Fibroblast of peridontal ligament (primary cell): ENCODE measurements around the gene RUNDC1.
A peak's percentile ranks its signal among the peaks of the same experiment; 100 is the strongest.
"Not testable (repeated sequence)": the region's sequence is repeated elsewhere in the genome, so short reads cannot be mapped to it uniquely, and the experiment has no call there.

ENCODE experiments used
- DNase-seq: peaks from one replicate; pipeline ENCODE4 v3.0.0-alpha.2; 2010; ENCODE audit errors: extremely low read depth

Gene RUNDC1

DNA sequence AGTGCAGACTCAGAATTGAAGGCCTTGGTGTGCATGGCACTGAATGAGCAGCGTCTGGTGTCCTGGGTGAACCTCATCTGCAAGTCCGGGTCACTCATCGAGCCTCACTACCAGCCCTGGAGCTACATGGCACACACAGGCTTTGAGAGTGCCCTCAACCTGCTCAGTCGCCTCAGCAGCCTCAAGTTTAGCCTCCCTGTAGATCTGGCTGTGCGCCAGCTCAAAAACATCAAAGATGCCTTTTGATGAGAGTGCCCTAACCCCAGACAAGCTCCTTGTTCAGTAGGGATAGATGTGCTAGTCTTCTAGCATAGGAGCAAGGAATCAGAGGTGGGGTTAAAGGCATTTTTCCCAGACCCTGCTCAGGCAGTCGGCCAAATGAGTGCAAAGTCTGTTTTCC lies 11.1 kb downstream of the RUNDC1 start:
- DNase-seq: no peak

DNA sequence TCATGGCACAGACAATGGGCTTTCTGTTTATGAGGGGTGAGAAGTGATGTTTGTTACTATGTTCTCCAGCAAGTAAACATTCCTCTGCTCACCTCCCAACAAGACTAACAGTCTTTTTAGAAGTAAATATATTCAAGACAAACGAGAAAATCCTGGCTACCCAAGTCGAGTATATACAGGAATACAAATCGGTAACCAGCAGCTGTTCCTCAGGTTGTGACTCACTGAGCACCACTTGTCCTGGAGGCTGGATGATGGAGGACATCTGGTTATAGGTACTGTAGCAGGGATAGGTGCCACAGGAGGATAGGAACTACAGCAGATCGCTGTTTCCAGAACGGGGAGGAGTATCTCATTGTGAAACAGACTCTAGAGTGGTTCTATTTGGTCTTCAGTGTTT lies 12.5 kb downstream of the RUNDC1 start:
- DNase-seq: no peak

GRCh38 chr17:42993913-42994312 lies 13.5 kb downstream of the RUNDC1 start:
- DNase-seq: not testable (repeated sequence)

GRCh38 chr17:42997390-42997983 lies 17.1 kb downstream of the RUNDC1 start:
- peak; percentile 28 for DNase-seq

GRCh38 chr17:42997984-42998938 lies 17.9 kb downstream of the RUNDC1 start, which contains the start of gene RPL27:
Gene RPL27, plus strand, starts transcription at chr17:42998419. Its CDS starts 332 bp downstream, at chr17:42998751.
- peak; percentile 100 for DNase-seq

GRCh38 chr17:42999003-42999525 lies 18.7 kb downstream of the RUNDC1 start:
- no peak for DNase-seq

DNA sequence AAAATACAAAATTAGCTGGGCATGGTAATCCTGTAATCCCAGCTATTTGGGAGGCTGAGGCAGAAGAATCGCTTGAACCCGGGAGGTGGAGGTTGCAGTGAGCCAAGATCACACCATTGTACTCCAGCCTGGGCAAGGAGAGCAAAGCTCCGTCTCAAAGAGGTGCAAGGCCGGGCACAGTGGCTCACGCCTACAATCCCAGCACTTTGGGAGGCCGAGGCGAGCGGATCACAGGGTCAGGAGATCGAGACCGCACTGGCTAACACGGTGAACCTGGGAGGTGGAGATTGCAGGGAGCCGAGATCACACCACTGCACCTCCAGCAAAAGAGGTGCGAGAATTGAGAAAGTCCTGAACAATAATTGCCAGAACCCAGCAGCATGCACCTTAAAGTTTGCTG lies 20.5 kb downstream of the RUNDC1 start:
- DNase-seq: not testable (repeated sequence)

DNA sequence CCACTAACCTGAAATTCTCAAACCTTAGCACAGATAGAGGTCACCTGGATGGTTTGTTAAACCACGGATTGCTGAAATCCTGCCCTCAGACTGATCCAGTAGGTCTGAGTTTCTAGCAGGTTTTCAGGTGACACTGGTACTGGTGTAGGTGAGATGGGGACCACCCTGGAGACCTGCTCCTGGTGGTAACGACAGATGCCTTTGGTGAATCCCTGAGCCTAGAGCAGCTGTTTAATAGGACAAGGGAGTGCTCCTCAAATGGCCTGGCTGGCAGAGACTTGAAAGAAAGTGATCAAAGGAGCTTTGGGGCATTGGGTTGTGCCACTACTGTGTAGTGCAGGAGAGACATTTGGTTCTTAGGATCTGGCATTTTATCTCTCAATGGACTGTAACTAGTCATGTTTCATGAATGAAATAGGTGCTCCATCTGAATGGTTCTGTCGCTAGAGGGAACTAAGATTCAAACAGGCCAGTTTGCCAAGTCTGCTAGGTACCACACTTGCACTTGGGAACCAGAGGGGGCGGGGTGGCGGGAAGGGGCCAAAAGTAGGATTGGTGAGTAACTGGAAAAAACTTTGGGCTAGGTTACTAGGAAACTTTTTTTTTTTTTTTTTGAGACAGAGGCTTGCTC lies 23.3 kb downstream of the RUNDC1 start:
- DNase-seq: no peak

GRCh38 chr17:43006639-43007551 lies 26.5 kb downstream of the RUNDC1 start, which contains the start of gene IFI35:
Gene IFI35, plus strand, starts transcription at chr17:43006784. Its CDS starts 164 bp downstream, at chr17:43006948.
- peak; percentile 82 for DNase-seq

- no peak for DNase-seq
Measured at GRCh38 chr17:43010667-43011308, 30.4 kb downstream of the RUNDC1 start.

- no peak for DNase-seq
Measured at GRCh38 chr17:43011728-43012472, 31.5 kb downstream of the RUNDC1 start.

GRCh38 chr17:43013296-43013695 lies 32.9 kb downstream of the RUNDC1 start:
- no peak for DNase-seq

- DNase-seq: no peak
Measured at GRCh38 chr17:43014020-43014648, 33.8 kb downstream of the RUNDC1 start.

- DNase-seq: no peak
Measured at GRCh38 chr17:43014649-43015542, 34.5 kb downstream of the RUNDC1 start.

GRCh38 chr17:43015579-43015978 lies 35.2 kb downstream of the RUNDC1 start:
- no peak for DNase-seq

DNA sequence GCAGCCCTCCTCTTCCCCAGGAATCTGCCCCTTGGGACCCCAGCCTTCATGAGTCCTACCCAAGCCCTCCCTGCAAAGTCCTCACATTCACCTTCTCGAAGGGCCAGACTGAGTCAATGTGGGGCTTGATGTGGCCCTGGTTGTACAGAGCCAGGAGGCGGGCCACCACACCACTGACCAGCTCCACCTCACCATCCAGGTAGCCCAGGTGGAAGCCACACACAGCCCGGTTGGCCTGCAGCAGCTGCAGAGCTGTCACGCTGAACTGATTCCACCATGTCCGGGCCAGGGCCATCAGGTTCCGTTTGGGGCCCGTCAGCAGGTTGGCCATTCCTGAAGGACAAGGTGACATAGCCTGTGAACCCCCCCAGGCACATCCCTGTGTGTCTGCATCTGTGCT lies 35.9 kb downstream of the RUNDC1 start:
- no peak for DNase-seq

DNA sequence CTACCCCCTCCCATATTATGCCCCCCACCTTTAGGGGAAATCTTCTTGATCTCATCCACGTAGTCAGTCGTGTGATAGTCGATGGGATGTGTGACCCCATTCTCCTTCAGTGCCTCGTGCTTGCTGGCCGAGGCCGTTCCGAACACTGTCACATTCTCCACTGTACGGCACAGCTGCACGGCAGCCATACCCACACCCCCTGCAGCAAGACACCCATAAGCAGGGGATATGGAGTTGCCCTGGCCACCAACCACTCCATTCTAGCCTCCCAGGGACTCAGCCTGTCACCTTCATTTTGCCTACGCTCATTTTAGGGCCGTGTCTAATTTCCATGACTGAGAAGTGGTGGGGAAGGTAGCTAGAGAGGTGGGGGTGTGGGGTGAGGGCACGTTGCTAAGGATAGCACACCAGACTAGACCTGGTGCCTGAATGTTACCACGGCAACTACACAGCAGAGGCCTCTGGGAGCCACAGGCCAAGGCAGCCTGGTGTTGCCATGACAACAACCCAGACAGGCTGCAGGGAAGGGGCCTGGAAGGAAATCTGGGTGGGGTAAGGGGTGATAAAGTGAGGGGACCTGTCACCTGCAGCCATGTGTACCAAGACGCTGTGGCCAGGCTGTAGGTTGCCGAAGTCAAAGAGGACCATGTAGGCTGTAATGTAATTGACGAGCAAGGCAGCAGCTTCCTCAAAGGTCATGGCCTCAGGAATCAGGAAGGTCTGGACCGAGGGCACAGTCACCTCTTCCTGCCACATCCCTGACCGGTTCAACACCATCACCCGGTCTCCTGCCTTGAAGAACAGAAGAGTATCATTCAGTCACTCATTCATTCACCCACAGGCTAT lies 37.9 kb downstream of the RUNDC1 start:
- no peak for DNase-seq
